SW480 (cell line): Measurements from ENCODE around the gene ZNF467.

ENCODE experiments used
- DNase-seq: peaks from one replicate; pipeline ENCODE4 v3.0.0-alpha.2; 2016; ENCODE audit warnings: low spot score

ZNF467 gene

GRCh38 chr7:149785402-149785801, 12.0 kb upstream of the ZNF467 start:
- DNase-seq: no peak

- no peak for DNase-seq
These were observed 10.8 kb upstream of the ZNF467 start for GRCh38 chr7:149784251-149784608.

- DNase-seq: no peak
These were observed 10.2 kb upstream of the ZNF467 start for GRCh38 chr7:149783386-149784250.

- no peak for DNase-seq
These were observed 9.4 kb upstream of the ZNF467 start for GRCh38 chr7:149782682-149783345.

GRCh38 chr7:149781921-149782320, 8.5 kb upstream of the ZNF467 start:
- DNase-seq: no peak

GRCh38 chr7:149780636-149781419, 7.4 kb upstream of the ZNF467 start:
- no peak for DNase-seq

- DNase-seq: no peak
These were observed 6.7 kb upstream of the ZNF467 start for GRCh38 chr7:149780056-149780455.

- DNase-seq: no peak
These were observed 6.1 kb upstream of the ZNF467 start for GRCh38 chr7:149779502-149779805.

- no peak for DNase-seq
These were observed 5.5 kb upstream of the ZNF467 start for GRCh38 chr7:149778696-149779501.

- no peak for DNase-seq
These were observed 4.9 kb upstream of the ZNF467 start for GRCh38 chr7:149778327-149778637.

- DNase-seq: no peak
These were observed 4.4 kb upstream of the ZNF467 start for GRCh38 chr7:149777551-149778326.

- DNase-seq: no peak
These were observed 3.5 kb upstream of the ZNF467 start for GRCh38 chr7:149776848-149777407.

GRCh38 chr7:149776289-149776688, 2.9 kb upstream of the ZNF467 start:
- no peak for DNase-seq

GRCh38 chr7:149775176-149775556, 1.8 kb upstream of the ZNF467 start:
- no peak for DNase-seq

- DNase-seq: peak; percentile 38
These were observed 1.1 kb upstream of the ZNF467 start for GRCh38 chr7:149774237-149775175.

- DNase-seq: no peak
These were observed 393 bp downstream of the ZNF467 start for GRCh38 chr7:149772956-149773434.

GRCh38 chr7:149772241-149772955, 990 bp downstream of the ZNF467 start:
- DNase-seq: no peak

GRCh38 chr7:149771720-149772240, 1.6 kb downstream of the ZNF467 start:
- DNase-seq: peak; percentile 77
